Measurements from ENCODE around the gene RNU6-8. TPM values are rescaled to one million over a fixed set of nuclear protein-coding genes. Genes with fewer than 3 reads are reported as not detected.
A peak's percentile ranks its signal among the peaks of the same experiment; 100 is the strongest.

RNU6-8 gene
- polyA plus RNA-seq, 2 of the 4 experiments (the other 2 are of a cell fraction), result not detected

DNA sequence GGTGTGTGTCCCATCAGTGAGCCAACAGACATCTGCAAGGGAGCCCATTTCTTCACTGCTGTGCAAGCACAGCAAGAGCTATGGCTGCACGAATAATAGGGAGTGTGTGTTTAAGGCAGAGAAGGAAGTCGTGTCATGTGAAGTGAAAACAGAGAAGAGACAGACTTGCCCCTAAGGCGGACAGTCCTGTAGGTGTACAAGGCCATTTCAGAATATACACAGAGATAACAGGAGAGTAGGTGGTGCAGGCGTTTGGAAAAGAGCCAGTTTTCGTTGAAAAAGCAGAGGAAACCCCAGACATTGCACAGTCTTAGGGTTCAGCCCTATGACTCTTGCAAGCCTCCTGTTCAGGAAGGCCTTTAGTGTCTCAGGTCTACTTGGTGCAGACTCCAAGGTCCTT, 46.3 kb upstream of the RNU6-8 start:
- Histone ChIP-seq H3K4me2 (no peak overlapping the region), H3K9me3 (no peaks in the 10 kb centered on the region), H3K4me1 (peaks cover 4% of the 10 kb centered on the region; the same call in 1 of the 3 replicates), H3K4me3 (no peak overlapping the region), H3K27ac (no peak overlapping the region)
- TF ChIP-seq, protein P1, sequence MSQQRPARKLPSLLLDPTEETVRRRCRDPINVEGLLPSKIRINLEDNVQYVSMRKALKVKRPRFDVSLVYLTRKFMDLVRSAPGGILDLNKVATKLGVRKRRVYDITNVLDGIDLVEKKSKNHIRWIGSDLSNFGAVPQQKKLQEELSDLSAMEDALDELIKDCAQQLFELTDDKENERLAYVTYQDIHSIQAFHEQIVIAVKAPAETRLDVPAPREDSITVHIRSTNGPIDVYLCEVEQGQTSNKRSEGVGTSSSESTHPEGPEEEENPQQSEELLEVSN (IDR thresholded peaks at IDR 0.05; ENCODE audit: borderline replicate concordance, low read depth), result no peak
- POLR2A ChIA-PET, result no interaction called here
- DNase-seq (ENCODE audit: low read depth in 1 of 2, low spot score in 1 of 2), result no peak
- CTCF ChIA-PET, result interaction anchor here (1.3 to 7.2 kb wide), 3 partner anchors 178 to 323 kb away, joined by 3 to 67 read pairs (median 61); no protein-coding TSS in a partner anchor
- WGBS (ENCODE audit: missing lambda C conversion rate), result 72% methylated on average over 5 of the region's 5 CpGs
- ATAC-seq, result no peak
- no peak for FAIRE-seq

- FAIRE-seq, result no peak
- 83% methylated on average over 5 of the region's 5 CpGs for WGBS (ENCODE audit: missing lambda C conversion rate)
- CTCF ChIA-PET, result interaction anchor here (1.1 to 7.9 kb wide), 3 partner anchors 8 to 335 kb away, joined by 3 to 41 read pairs (median 5); no protein-coding TSS in a partner anchor
Observed at GRCh38 chr14:32246751-32247150, 43.7 kb upstream of the RNU6-8 start.

GRCh38 chr14:32244404-32244803, 41.3 kb upstream of the RNU6-8 start:
- POLR2A ChIA-PET, result no interaction called here
- peak; percentile 44; the same call in 1 of the 3 replicates for TF ChIP-seq SMC3 (IDR thresholded peaks at IDR 0.05)
- no peak for TF ChIP-seq JUNB (IDR thresholded peaks at IDR 0.05)
- TF ChIP-seq GATA3 (IDR thresholded peaks at IDR 0.05; ENCODE audit: borderline replicate concordance), result no peak
- TF ChIP-seq, protein P2, sequence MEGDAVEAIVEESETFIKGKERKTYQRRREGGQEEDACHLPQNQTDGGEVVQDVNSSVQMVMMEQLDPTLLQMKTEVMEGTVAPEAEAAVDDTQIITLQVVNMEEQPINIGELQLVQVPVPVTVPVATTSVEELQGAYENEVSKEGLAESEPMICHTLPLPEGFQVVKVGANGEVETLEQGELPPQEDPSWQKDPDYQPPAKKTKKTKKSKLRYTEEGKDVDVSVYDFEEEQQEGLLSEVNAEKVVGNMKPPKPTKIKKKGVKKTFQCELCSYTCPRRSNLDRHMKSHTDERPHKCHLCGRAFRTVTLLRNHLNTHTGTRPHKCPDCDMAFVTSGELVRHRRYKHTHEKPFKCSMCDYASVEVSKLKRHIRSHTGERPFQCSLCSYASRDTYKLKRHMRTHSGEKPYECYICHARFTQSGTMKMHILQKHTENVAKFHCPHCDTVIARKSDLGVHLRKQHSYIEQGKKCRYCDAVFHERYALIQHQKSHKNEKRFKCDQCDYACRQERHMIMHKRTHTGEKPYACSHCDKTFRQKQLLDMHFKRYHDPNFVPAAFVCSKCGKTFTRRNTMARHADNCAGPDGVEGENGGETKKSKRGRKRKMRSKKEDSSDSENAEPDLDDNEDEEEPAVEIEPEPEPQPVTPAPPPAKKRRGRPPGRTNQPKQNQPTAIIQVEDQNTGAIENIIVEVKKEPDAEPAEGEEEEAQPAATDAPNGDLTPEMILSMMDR (IDR thresholded peaks at IDR 0.05), result peak; percentile 27; the same call in 2 of the 3 replicates
- TF ChIP-seq, protein P3, sequence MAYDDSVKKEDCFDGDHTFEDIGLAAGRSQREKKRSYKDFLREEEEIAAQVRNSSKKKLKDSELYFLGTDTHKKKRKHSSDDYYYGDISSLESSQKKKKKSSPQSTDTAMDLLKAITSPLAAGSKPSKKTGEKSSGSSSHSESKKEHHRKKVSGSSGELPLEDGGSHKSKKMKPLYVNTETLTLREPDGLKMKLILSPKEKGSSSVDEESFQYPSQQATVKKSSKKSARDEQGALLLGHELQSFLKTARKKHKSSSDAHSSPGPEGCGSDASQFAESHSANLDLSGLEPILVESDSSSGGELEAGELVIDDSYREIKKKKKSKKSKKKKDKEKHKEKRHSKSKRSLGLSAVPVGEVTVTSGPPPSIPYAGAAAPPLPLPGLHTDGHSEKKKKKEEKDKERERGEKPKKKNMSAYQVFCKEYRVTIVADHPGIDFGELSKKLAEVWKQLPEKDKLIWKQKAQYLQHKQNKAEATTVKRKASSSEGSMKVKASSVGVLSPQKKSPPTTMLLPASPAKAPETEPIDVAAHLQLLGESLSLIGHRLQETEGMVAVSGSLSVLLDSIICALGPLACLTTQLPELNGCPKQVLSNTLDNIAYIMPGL (CRISPR knock-in tag; IDR thresholded peaks at IDR 0.05; ENCODE audit: borderline replicate concordance), result no peak
- TF ChIP-seq, protein P4, sequence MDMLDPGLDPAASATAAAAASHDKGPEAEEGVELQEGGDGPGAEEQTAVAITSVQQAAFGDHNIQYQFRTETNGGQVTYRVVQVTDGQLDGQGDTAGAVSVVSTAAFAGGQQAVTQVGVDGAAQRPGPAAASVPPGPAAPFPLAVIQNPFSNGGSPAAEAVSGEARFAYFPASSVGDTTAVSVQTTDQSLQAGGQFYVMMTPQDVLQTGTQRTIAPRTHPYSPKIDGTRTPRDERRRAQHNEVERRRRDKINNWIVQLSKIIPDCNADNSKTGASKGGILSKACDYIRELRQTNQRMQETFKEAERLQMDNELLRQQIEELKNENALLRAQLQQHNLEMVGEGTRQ (IDR thresholded peaks at IDR 0.05), result no peak
- peak; percentile 55 to 63 for TF ChIP-seq RAD21 (conservative IDR thresholded peaks at IDR 0.05 in 1 of 2, IDR thresholded peaks at IDR 0.05 in 1 of 2)
- no peak for TF ChIP-seq KDM1A (IDR thresholded peaks at IDR 0.05; ENCODE audit: low read depth)
- no peak for TF ChIP-seq CEBPB (IDR thresholded peaks at IDR 0.05)
- no peak for FAIRE-seq
- CTCF ChIA-PET, result interaction anchor here (1.0 to 7.9 kb wide), 7 partner anchors 8 to 734 kb away, joined by 3 to 41 read pairs (median 7); no protein-coding TSS in a partner anchor
- Histone ChIP-seq H3K4me3 (no peak overlapping the region), H3K27ac (no peak overlapping the region), H3K4me2 (no peak overlapping the region), H3K9me3 (no peaks in the 10 kb centered on the region), H3K4me1 (no peaks in the 10 kb centered on the region)
- peak; percentile 68 to 81; a peak in 5 of 6 replicates for ATAC-seq
- peak in 1 of 2 experiments; percentile 30 for DNase-seq (ENCODE audit: low read depth in 1 of 2, low spot score in 1 of 2)

More at GRCh38 chr14:32246751-32247150, 43.7 kb upstream of the RNU6-8 start:
- TF ChIP-seq ATOH8 (CRISPR knock-in tag; IDR thresholded peaks at IDR 0.05; ENCODE audit: low read depth) (no peak), ZFP36 (IDR thresholded peaks at IDR 0.05; ENCODE audit: borderline replicate concordance, partially characterized antibody) (no peak), RCOR1 (IDR thresholded peaks at IDR 0.05; ENCODE audit: low read depth, low read length) (no peak), CHD2 (IDR thresholded peaks at IDR 0.05; ENCODE audit: low read length, partially characterized antibody) (no peak), ZSCAN20 (CRISPR knock-in tag; IDR thresholded peaks at IDR 0.05) (no peak)
- TF ChIP-seq, protein P5, sequence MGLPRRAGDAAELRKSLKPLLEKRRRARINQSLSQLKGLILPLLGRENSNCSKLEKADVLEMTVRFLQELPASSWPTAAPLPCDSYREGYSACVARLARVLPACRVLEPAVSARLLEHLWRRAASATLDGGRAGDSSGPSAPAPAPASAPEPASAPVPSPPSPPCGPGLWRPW (IDR thresholded peaks at IDR 0.05), result no peak
- TF ChIP-seq, protein P1 (IDR thresholded peaks at IDR 0.05; ENCODE audit: borderline replicate concordance, low read depth), result no peak
- Histone ChIP-seq H3K27ac (no peak overlapping the region), H3K4me2 (no peak overlapping the region), H3K4me3 (no peak overlapping the region), H3K9me3 (no peaks in the 10 kb centered on the region), H3K4me1 (peaks cover under 1% of the 10 kb centered on the region; the same call in 1 of the 3 replicates)
- POLR2A ChIA-PET, result no interaction called here
- ATAC-seq (no peak), DNase-seq (ENCODE audit: low read depth in 1 of 2, low spot score in 1 of 2) (no peak)

Data from A549 (cell line).